ENCODE results near the gene HLCS. TPM values are rescaled to one million over a fixed set of nuclear protein-coding genes. Genes with fewer than 3 reads are reported as not detected.

The HLCS gene
- total and polyA plus RNA-seq, 2 donors (not counting 1 experiment from before 2014, with no cell fraction given): 23.1 to 40.0 TPM

DNA sequence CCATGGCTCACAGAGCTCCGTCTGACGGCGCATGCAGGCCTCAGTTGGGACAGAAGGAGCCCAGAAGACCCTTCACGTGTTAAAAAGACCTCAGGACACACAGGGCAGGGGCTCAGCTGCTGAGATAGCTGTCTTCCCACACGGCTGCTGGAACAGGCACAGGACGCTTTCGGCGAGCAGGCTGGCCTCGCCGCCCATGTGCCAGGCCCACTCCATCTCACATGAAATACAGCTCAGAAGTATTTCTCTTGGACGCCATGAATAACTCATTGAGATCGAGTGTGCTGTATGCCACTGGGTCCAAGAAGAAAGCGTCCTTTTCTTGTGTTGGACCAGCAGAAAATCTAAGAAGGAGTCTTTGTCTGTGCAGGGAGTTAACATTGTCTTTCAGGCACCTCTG is 198.0 kb downstream of the HLCS start:
- Histone ChIP-seq H4K20me1 (ENCODE audit: control insufficient read depth, extremely low read depth, insufficient read depth, low read length) (no peaks in the 10 kb centered on the region), H3K4me1 (ENCODE audit: control insufficient read depth, extremely low read depth, insufficient read depth, low read length) (no peaks in the 10 kb centered on the region), H3K36me3 (ENCODE audit: control insufficient read depth, insufficient read depth, low read length) (no peaks in the 10 kb centered on the region), H3K79me2 (ENCODE audit: control insufficient read depth, insufficient read depth, low read length) (no peaks in the 10 kb centered on the region), H3K4me2 (ENCODE audit: extremely low read depth, insufficient read depth, low read length) (no peak overlapping the region), H3K27ac (ENCODE audit: insufficient read depth, low read length) (no peak overlapping the region), H3K9ac (ENCODE audit: insufficient read depth, low read length) (no peak overlapping the region), H3K27me3 (ENCODE audit: control insufficient read depth, insufficient read depth, low read length) (no peaks in the 10 kb centered on the region), H2AFZ (ENCODE audit: low read length) (no peak overlapping the region), H3K4me3 (replicated peaks in 1 of 4; ENCODE audit: control extremely low read depth in 1 of 4, insufficient read depth in 1 of 4, low read depth in 3 of 4, low read length in 4 of 4) (no peak overlapping the region), H3K9me3 (ENCODE audit: control insufficient read depth, insufficient read depth, low read depth, low read length) (no peaks in the 10 kb centered on the region)
- no peak for DNase-seq (ENCODE audit: low read depth in 2 of 2)
- no peak for TF ChIP-seq EZH2 (IDR thresholded peaks at IDR 0.05; ENCODE audit: low read length, missing control alignments)
- TF ChIP-seq, protein P1, sequence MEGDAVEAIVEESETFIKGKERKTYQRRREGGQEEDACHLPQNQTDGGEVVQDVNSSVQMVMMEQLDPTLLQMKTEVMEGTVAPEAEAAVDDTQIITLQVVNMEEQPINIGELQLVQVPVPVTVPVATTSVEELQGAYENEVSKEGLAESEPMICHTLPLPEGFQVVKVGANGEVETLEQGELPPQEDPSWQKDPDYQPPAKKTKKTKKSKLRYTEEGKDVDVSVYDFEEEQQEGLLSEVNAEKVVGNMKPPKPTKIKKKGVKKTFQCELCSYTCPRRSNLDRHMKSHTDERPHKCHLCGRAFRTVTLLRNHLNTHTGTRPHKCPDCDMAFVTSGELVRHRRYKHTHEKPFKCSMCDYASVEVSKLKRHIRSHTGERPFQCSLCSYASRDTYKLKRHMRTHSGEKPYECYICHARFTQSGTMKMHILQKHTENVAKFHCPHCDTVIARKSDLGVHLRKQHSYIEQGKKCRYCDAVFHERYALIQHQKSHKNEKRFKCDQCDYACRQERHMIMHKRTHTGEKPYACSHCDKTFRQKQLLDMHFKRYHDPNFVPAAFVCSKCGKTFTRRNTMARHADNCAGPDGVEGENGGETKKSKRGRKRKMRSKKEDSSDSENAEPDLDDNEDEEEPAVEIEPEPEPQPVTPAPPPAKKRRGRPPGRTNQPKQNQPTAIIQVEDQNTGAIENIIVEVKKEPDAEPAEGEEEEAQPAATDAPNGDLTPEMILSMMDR (conservative IDR thresholded peaks at IDR 0.05 in 1 of 2, IDR thresholded peaks at IDR 0.05 in 1 of 2; ENCODE audit: low read depth in 1 of 2, low read length in 2 of 2): no peak

DNA sequence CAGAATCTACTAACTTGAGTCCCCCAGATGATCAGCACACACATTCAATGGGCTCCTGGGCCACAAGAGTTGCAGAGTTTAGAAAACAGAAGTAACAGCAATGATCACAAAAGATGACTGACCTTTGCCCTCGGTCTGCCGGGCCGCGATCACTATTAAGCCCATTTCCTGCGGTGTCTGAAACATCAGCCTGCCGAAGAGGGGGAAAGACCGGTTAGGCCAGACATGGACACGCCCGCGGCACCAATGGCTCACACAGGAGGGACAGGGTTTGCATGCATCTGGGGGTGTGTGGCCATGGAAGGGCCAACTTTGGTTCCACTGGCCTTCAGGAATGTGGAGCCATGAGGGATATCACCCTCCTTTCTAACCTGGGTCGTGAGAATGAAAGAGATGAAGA is 199.4 kb downstream of the HLCS start:
- no peak overlapping the region for H2AFZ ChIP-seq (ENCODE audit: low read length)
- no peaks in the 10 kb centered on the region for H3K27me3 ChIP-seq (ENCODE audit: control insufficient read depth, insufficient read depth, low read length)
- H3K9me3 ChIP-seq (ENCODE audit: control insufficient read depth, insufficient read depth, low read depth, low read length): no peaks in the 10 kb centered on the region
- no peak overlapping the region for H3K4me3 ChIP-seq (replicated peaks in 1 of 4; ENCODE audit: control extremely low read depth in 1 of 4, insufficient read depth in 1 of 4, low read depth in 3 of 4, low read length in 4 of 4)
- H3K4me1 ChIP-seq (ENCODE audit: control insufficient read depth, extremely low read depth, insufficient read depth, low read length): no peaks in the 10 kb centered on the region
- no peak for DNase-seq (ENCODE audit: low read depth in 2 of 2)
- H4K20me1 ChIP-seq (ENCODE audit: control insufficient read depth, extremely low read depth, insufficient read depth, low read length): no peaks in the 10 kb centered on the region
- H3K36me3 ChIP-seq (ENCODE audit: control insufficient read depth, insufficient read depth, low read length): no peaks in the 10 kb centered on the region
- no peak overlapping the region for H3K27ac ChIP-seq (ENCODE audit: insufficient read depth, low read length)
- no peaks in the 10 kb centered on the region for H3K79me2 ChIP-seq (ENCODE audit: control insufficient read depth, insufficient read depth, low read length)
- no peak overlapping the region for H3K4me2 ChIP-seq (ENCODE audit: extremely low read depth, insufficient read depth, low read length)
- TF ChIP-seq, protein P1 (conservative IDR thresholded peaks at IDR 0.05 in 1 of 2, IDR thresholded peaks at IDR 0.05 in 1 of 2; ENCODE audit: low read depth in 1 of 2, low read length in 2 of 2): no peak
- TF ChIP-seq EZH2 (IDR thresholded peaks at IDR 0.05; ENCODE audit: low read length, missing control alignments): no peak
- no peak overlapping the region for H3K9ac ChIP-seq (ENCODE audit: insufficient read depth, low read length)

DNA sequence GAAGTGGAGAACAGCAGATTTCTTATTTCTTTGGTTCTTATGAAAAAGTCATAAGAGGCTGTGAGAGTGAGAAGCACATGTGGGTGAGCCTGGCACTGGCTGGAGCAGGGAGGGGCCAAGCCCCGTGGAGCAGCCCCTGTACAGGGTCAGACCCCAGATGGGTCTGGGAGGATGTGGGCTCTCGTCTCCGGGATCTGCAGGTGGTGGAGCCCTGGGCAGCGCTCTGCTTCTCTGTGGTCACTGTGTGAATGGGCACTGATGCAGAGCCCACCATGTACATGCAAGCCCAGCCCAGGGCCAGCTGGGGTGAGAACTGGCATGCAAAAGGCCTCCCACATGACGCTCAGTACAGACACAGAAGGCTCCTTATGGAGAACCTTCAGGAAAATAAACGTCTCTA is 200.0 kb downstream of the HLCS start:
- no peak overlapping the region for H3K9ac ChIP-seq (ENCODE audit: insufficient read depth, low read length)
- no peaks in the 10 kb centered on the region for H3K4me1 ChIP-seq (ENCODE audit: control insufficient read depth, extremely low read depth, insufficient read depth, low read length)
- H4K20me1 ChIP-seq (ENCODE audit: control insufficient read depth, extremely low read depth, insufficient read depth, low read length): no peaks in the 10 kb centered on the region
- no peaks in the 10 kb centered on the region for H3K27me3 ChIP-seq (ENCODE audit: control insufficient read depth, insufficient read depth, low read length)
- no peaks in the 10 kb centered on the region for H3K79me2 ChIP-seq (ENCODE audit: control insufficient read depth, insufficient read depth, low read length)
- no peak overlapping the region for H3K4me2 ChIP-seq (ENCODE audit: extremely low read depth, insufficient read depth, low read length)
- H3K9me3 ChIP-seq (ENCODE audit: control insufficient read depth, insufficient read depth, low read depth, low read length): no peaks in the 10 kb centered on the region
- no peak for DNase-seq (ENCODE audit: low read depth in 2 of 2)
- no peaks in the 10 kb centered on the region for H3K36me3 ChIP-seq (ENCODE audit: control insufficient read depth, insufficient read depth, low read length)
- no peak overlapping the region for H3K4me3 ChIP-seq (replicated peaks in 1 of 4; ENCODE audit: control extremely low read depth in 1 of 4, insufficient read depth in 1 of 4, low read depth in 3 of 4, low read length in 4 of 4)
- no peak overlapping the region for H3K27ac ChIP-seq (ENCODE audit: insufficient read depth, low read length)
- TF ChIP-seq EZH2 (IDR thresholded peaks at IDR 0.05; ENCODE audit: low read length, missing control alignments): no peak
- TF ChIP-seq, protein P1 (conservative IDR thresholded peaks at IDR 0.05 in 1 of 2, IDR thresholded peaks at IDR 0.05 in 1 of 2; ENCODE audit: low read depth in 1 of 2, low read length in 2 of 2): no peak
- no peak overlapping the region for H2AFZ ChIP-seq (ENCODE audit: low read length)
